OCI-LY7 (cell line): ENCODE measurements around the gene TMEM209.

ENCODE experiments used
- EZH2phosphoT487 ChIP-seq: fragments of 200-600 bp; sonication (generic); IDR thresholded peaks from 2 replicates; pipeline ENCODE4 v1.6.1; 2018; ENCODE audit warnings: low read depth, borderline replicate concordance, mild to moderate bottlenecking, mixed run types, antibody characterized with exemption, low read length, moderate library complexity, mixed read lengths
- TF ChIP-seq, protein P1 (sequence below): fragments of 200-600 bp; sonication (generic); conservative IDR thresholded peaks from 2 replicates; pipeline ENCODE4 v1.5.1; 2014; ENCODE audit warnings: mild to moderate bottlenecking, antibody characterized with exemption, low read length, moderate library complexity, mixed read lengths

DNA sequence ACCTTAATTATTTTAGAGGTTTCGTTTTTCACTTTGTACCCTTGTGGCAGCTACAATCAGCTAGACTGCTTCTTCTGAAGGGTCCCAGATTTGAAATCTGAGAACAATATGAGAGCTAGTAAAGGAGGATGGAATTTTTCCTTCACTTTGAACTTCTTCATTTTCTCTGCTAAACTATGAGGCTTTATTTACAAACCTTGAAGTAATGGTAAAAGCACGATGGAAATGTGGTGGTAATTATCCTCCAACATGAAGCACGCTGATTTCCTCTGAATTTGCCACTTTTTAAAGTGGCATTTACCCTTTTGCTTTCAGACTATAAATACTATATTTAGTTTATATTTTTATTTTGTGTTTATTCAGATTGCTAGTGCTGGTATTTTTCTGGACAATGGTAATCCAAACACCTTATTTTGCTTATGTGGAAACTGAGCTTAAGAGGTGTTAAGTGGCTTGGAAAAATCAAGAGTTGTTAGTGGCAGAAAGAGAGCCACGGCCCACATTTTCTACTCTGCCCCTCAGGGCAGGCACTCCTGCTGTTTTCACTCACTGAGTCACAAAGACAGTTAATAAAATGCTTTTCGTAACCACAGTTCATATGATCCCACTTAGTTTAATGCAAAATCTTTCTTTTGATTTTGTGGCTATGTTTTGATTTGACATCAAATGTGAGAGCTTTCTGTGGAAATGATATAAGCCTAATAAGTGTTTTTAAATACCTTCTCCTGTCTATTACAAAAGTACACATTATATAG lies 5.2 kb upstream of the TMEM209 start:
- TF ChIP-seq, protein P1, sequence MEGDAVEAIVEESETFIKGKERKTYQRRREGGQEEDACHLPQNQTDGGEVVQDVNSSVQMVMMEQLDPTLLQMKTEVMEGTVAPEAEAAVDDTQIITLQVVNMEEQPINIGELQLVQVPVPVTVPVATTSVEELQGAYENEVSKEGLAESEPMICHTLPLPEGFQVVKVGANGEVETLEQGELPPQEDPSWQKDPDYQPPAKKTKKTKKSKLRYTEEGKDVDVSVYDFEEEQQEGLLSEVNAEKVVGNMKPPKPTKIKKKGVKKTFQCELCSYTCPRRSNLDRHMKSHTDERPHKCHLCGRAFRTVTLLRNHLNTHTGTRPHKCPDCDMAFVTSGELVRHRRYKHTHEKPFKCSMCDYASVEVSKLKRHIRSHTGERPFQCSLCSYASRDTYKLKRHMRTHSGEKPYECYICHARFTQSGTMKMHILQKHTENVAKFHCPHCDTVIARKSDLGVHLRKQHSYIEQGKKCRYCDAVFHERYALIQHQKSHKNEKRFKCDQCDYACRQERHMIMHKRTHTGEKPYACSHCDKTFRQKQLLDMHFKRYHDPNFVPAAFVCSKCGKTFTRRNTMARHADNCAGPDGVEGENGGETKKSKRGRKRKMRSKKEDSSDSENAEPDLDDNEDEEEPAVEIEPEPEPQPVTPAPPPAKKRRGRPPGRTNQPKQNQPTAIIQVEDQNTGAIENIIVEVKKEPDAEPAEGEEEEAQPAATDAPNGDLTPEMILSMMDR = no peak
- TF ChIP-seq EZH2phosphoT487 = no peak
